Fibroblast of skin of abdomen (primary cell): ENCODE measurements around the gene CAMKV. TPM values are rescaled to one million over a fixed set of nuclear protein-coding genes. Genes with fewer than 3 reads are reported as not detected.
"Not testable (repeated sequence)": the region's sequence is repeated elsewhere in the genome, so short reads cannot be mapped to it uniquely, and the experiment has no call there.

Experiments
- DNase-seq: peaks from one replicate; pipeline ENCODE4 v3.0.0-alpha.2; 2013
- polyA plus RNA-seq, 2 experiments: library from polyadenylated mRNA; unstranded; fragments of 120-200 nt; gene quantifications; one replicate each; pipeline ENCODE4 v1.2.1, GENCODE V29; 2013; ENCODE audit not compliant: insufficient read length in 2 of 2

Gene CAMKV, protein sequence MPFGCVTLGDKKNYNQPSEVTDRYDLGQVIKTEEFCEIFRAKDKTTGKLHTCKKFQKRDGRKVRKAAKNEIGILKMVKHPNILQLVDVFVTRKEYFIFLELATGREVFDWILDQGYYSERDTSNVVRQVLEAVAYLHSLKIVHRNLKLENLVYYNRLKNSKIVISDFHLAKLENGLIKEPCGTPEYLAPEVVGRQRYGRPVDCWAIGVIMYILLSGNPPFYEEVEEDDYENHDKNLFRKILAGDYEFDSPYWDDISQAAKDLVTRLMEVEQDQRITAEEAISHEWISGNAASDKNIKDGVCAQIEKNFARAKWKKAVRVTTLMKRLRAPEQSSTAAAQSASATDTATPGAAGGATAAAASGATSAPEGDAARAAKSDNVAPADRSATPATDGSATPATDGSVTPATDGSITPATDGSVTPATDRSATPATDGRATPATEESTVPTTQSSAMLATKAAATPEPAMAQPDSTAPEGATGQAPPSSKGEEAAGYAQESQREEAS
- not detected for polyA plus RNA-seq (2013, experiment 1 of 2; ENCODE audit: insufficient read length)
- polyA plus RNA-seq (2013, experiment 2 of 2; ENCODE audit: insufficient read length): not detected

DNA sequence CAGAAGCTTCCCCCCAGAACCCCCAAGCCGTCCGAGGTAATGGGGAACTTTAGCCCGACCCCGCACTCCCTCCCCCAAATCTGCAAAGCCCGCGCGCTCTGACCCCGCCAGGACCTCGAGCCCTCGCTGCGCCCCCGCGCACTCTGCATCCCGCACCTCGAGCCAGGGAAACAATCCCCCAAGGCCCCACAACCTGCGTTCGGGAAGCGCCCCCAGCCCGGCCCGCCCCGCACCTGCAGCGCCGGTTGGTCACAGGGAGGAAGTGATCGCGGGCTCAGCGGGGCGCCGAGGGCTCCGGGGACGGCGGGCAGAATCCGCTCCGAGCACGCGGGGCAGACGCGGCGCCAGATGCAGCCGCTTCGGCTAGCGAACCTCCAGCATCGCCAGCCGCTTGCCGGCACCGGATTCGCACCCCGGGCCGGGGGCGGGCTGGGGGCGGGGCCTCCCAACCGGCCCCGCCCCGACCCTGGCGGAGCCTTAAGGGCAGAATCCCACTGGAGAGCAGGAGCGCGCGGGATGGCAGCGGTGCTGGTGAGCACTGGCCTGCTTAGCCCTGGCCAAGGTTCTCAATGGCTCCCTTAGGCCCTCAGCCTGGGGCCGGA is at the start of gene CAMKV:
TSS of gene CAMKV (minus strand) at position 382 of the 602 bp plus-strand sequence. CDS start 7,518 bp downstream, outside the sequence.
- DNase-seq: no peak

DNA sequence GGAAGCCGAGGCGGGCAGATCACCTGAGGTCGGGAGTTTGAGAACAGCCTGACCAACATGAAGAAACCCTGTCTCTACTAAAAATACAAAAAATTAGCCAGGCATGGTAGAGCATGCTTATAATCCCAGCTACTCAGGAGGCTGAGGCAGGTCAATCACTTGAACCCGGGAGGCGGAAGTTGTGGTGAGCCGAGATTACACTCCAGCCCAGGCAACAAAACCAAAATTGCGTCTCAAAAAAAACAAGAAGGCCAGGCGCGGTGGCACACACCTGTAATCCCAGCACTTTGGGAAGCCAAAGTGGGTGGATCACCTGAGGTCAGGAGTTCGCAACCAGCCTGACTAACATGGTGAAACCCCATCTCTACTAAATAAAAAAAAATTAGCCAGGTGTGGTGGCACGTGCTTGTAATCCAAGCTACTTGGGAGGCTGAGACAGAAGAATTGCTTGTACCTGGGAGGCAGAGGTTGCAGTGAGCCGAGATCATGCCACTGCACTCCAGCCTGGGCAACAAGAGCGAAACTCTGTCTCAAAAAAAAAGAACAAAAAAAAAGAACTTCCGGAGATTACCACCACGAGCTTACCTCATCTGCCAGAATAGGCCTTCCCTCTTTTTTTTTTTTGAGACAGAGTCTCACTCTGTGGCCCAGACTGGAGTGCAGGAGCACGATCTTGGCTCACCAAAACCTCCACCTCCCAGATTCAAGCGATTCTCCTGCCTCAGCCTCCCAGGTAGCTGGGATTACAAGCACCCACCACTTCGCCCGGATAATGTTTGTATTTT is 48.3 kb upstream of the CAMKV start:
- not testable (repeated sequence) for DNase-seq

DNA sequence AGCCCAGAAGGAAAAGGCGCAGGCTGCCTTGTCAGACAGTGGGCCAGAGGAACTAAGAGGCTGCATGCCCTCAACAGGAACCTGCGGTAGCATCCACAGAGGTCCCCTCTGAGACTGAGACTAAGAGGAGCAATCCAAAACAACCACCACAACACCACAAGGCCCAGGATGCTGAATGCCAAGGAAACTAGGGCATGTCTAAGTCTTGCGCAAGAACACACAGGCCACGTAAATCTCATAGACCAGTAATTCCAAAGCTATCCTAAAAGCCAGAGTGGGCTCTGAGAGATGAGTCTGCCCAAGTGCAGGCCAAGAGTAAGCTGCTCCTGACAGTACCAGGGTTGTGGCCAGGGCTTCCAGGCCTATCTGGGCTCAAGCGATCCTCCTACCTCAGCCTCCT is 47.0 kb upstream of the CAMKV start:
- peak; percentile 50 for DNase-seq

DNA sequence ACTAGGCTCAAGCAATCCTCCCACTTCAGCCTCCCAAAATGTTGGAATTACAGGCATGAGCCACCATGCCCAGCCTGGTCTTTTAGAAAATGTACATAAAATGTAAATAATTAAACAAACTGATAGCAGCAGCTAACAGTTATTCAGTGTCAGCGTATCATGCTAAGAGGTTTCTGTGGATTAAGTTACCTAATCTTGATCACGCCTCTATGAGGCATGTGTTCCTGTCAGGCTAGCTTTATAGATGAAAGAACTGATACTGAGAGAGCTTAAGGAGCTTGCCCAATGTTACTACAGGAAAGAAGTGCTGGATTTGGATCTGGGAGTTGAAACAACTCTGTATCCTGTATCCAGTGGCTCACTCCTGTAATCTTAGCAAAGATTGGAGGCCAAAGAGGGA is 45.2 kb upstream of the CAMKV start:
- DNase-seq: no peak

DNA sequence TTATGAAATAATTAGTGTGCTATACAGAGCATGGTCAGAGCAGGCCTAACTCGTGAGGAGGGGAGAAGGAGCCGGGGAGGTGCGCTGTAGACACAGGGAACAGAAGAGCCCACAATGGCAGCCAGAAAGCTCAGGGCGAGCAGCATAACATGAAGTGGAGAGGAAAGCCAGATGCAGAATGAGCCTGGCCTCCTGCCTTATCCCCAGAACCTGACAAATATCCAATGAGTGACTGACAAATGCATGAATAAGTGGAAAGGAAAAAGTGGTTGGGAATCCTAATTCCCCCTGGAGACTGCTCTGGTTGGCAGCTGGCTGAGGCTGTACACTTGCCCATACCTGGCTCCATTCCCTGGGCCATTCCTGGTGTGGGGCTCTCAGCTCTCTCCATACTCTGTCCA is 43.2 kb upstream of the CAMKV start:
- no peak for DNase-seq

DNA sequence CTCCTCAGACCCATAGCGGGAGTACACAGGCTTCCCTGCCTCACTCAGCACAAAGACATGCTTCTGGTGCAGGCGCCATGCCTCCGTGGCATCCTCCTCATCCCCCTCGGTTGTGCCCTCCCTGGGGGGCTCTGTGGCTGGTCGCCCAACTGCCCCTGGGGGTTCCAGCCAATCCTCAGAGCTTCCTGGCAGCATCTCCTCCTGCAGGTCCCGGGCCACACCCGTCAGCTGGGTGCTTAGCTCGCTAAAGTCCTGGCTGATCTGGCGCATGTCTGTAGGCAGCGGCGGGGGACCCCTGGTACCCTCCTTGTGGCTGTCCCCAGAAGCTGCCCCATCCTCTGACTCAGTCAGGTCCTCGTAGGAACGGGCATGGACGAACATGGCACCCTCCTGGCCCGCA is 41.9 kb upstream of the CAMKV start:
- DNase-seq: no peak

DNA sequence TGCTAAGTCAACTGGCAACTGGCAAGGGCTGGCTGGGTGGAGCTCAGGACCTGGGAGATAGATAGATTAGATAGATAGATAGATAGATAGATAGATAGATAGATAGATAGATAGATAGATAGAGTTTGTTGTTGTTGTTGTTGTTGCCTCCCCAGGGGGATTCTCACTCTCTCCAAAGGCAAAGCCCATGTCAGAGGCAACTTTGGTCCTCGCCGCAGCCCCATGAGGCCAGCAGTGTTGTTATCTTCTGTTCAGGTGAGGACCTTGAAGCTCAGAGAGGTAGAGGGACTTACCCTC is 41.4 kb upstream of the CAMKV start:
- no peak for DNase-seq

DNA sequence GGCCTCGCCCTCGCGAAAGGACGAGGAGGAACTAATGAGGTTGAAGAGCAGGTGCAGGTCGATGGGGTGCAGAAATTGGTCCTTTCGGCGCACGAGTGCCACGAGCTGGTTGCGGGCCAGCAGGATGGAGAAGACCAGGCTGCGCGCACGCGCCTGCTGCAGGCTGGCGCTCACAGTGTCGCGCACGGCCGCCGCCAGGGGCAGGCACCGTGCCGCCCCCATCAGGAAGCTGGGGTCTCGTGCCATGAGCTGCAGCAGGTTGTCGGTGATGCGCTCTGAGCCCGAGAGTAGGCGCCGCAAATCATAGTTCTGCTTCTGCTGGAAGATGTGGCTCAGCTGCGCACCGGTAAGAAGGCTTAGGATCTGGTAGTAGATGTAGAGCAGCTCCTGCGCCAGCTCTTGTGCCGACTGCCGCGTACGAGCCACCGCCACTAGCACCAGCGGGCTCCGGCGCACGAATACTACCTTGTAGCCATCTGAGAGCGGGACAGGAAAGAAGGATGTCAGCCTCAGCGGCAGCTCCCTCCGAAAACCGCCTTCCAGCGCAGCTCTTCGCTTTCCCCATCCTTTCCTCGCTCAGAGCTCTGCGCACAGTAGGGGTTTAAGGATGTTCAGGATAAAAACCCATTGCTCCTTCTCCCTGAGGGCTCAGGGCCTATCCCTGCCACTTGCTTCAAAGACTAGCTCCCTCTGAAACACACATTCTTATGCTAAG is 40.9 kb upstream of the CAMKV start:
- DNase-seq: no peak

DNA sequence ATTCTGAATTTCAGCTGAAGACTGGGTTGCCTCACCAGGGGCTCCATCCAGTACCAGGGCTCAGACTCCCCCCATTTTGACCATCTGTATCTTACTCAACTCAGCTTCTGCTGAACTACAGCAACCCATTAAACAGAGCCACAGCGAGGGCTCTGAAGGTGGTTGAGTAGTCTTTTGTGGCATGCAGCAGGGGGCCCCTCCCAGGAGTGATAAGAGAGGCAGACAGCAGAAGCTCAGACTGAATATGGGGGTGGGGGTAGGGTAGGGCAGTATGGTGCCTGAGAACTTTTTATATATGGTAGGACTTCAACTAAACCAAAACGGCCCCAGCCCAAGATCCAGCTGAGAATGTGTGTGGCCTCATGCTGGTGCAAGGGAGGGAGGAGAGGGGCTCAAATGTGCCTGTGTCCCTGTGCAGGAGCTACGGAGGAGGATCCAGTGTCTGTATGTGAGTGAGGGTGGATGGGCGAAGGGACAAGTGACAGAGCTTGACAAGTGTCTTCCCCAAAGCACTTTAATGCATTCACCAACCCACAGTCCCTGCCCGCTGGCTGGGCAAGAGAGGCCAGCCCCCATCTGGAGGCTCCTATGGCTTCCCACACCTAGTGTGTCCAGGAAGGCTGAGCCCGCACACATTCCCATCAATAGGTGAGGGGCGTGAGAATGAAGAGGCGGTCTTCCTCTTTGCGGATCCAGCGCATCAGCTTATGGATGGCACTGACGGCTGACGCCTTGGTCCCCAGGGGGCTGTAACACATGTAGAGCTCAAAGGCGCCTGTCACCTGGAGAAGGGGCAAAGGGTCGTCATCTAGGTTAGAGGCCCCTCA is 38.9 kb upstream of the CAMKV start:
- no peak for DNase-seq

DNA sequence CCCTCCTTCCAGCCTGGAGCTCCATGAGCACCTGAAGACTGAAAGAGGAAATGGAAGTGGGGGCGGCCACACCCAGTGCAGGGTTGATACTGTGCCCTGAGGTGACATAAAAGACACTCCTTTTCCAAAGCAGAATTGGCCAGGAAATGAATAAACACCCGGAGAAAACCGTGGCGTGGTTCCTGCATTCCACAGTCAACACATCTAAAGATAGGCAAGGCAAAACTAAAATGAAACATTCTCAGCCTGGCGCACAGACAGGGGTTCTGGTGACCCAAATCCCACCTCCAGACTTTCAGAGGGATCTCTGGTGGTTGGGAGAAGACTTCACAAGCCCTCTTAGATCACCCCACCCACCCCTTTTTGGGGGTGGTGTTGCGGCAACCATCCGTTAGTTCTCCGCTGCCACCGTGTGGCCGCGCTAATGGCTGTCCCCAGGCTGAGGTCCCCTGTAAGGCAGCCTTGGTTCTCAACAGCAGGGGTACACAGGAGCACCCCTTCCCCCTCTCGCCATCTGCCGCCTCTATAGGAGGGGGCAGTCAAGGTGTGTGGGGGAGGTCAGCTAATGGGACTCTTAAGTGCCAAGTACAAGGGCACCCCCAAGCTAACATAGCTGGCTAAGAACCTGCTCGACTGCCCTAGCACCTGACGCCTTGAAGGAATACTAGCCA is 36.5 kb upstream of the CAMKV start:
- peak; percentile 38 for DNase-seq

DNA sequence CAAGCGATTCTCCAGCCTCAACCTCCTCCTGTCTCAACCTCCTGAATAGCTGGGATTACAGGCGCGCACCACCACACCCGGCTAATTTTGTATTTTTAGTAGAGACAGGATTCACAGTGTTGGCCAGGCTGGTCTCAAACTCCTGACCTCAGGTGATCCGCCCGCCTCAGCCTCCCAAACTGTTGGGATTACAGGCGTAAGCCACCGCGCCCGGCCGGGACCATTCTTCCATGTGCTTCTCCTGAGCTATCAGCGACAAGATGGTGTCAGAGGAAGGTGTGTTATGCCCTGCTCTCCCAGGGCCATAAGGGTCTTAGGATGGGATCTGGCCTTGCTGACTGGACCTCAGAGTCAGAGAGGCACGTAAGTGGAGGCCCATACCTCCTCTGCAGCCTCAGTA is 34.7 kb upstream of the CAMKV start:
- not testable (repeated sequence) for DNase-seq

DNA sequence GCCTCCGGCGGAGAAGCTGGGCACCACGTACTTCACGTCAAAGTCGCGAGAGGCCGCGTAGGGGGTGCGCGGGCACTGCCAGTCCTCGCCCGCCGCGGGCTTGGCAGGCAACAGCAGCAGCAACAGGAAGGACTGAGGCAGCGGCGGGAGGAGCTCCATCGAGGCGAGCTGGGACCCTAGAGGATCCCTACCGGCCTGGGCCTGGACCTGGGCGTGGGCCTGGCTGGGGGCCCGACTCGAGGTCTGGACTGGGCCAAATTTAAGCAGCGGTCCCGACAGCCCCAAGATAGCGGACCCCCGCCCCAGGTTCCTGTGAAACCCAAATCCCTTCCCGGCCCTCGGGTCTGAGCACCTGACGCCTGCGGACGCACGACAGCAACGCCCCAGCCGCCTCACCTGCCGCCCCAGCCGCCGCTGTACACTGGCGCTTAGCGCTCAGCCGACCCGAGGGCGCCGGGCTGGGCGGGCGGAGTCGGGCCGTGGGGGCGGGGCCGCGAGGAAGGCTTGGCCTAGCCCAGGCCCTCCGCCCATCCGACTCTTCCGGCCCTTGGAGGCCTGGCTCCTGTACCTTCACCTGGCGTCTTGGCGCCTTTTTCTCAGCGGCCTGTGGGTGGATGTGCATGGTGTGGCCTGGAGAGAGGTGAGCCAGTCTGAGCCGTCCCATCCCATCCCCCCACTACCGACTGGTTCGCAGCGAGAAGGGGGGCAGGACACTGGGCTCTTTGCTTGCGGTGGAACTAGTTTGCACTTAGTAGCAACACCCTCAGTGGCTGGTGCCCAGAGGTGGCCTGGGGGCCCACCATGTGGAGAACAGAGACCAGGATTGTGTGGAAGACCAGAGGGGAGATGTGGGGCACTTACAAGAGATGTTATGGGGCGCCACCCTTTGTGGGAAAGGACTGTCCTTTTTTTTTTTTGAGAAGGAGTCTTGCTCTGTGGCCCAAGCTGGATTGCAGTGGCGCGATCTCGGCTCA is 34.0 kb upstream of the CAMKV start, which contains the start of gene MST1R:
TSS of gene MST1R (minus strand) at position 423 of the 974 bp plus-strand sequence. CDS start at position 159, 264 bp downstream.
- peak; percentile 12 for DNase-seq

DNA sequence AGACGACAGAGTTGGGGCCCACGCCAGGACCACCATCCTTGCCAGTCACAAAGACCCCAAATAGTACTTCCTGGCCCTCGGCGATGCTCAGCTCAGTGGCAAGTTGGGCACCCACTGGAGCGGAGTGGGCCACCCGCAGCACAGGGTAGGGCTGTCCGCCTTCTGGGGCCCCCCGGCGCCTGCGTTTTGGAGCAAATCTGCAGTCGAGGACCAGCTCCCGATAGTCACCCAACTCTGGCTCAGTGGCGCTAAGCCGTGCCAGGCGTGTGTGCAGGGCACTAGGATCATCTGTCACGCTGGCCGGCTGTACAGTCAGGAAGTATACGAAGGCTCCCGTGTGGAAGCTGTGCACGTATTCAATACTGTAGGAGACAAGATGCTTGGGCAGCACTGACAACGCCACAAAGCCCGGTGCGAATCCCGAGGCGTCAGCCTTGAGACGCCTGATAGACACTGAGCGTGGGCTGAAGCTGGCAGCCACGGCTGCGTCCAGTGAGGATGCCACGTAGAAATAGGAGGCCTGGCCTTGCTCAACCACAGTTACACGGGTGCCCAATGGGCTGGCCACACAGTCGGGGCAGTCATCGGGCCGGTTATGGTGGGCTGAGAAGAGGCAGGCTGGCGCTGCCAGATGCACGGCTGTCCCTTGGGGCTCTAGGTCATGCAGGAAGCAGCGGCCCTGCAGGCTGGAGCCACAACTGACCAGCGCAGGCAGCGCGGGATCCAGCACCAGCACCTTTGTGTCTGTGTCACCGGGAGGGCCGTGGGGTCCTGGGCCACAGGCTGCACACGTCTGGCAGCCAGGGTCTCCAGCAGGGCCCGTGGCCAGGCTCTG is 33.0 kb upstream of the CAMKV start:
- no peak for DNase-seq

DNA sequence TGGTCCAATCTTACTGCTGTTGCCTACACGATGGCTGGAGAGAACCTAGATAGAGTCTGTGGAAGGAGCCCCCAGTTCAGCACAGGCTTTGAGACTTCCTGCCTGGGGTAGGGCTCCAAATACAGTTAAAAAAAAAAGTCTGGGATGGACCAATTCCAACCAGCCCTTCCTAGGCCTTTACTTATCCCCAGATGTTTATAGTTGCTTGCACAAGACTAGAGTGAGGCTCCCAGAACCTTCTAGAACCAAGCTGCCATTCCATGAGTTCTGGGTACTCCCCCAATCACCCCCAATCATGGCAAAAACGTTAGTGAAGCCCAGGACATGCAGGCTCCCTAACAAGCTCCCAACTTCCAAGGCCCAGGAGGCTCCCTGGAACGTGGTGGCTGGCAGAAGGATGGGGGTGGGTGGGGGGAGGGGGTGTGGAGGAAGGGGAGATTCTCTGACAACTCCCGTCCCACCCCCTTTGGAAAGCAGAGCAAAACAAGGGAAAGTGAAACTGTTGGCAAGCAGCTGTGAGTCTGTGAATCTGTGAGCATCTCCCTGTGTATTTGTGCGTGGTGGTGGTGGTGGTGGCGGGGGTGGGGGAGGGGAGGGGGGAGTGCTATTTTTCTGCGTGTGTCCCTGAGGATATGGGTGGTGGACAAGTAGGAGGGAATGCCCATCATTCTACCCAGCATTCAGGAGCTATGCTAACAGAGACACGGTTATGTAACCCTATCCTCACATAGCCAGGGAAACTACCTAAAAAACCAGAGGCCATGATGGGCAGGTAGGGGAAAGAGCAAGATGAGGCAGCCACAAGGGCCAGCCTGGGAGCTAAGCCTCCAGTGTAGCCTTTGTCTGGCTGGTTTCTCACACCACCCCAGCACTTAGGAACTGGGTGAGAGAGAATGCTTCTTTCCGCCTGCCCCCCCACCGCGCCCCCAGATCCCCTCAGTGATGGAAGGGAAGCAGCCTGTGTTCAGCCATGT is 31.9 kb upstream of the CAMKV start:
- DNase-seq: no peak

DNA sequence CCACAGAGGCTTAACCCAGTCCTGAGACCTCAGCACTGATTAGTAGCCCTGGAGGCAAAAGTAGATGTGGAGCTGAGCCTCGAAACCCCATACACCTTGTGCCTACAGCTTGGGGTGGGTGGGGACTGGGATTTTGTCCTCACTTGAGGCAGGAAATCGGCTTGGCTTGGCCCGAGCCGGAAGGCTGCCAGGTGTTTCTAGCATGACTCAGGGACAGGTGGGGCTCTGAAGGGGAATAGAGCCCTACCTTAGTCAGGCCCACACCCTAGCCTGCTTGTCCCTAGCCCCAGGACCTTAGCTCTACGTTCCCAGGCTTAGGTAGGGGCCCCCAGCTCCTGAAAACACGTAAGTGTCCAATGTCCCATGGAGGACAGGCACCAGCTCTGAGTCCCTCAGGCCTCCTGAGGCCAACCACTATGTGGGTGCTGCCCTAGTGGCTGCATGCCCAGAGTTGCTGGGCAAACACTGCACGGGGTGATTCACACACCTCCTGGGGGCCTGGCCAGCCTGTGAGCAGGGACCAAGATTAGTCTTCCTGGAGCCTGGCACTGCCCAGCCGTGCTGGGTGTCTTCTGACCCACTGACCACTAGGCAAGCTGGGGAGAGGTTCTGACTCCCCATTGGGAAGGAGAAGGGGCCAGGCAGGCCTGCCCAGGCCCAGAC is 30.9 kb upstream of the CAMKV start:
- no peak for DNase-seq

DNA sequence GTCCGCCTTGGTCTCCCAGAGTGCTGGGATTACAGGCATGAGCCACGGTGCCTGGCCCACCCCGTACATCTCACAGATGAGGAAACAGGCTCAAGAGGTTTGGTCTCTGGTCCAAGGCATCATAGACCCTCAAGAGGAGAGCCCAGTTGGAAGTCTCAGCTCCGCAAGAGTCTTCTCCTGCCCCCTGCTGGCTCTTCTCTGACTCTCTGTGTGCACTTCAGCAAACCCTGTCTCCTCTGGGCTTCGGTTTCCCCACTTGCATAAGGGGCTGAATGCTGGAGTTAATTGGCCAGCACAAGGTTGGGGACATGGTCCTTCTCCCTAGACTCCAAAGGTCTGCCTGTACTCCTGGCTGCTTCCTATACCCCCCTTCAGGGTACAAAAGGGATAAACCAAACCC is 30.1 kb upstream of the CAMKV start:
- DNase-seq: no peak

DNA sequence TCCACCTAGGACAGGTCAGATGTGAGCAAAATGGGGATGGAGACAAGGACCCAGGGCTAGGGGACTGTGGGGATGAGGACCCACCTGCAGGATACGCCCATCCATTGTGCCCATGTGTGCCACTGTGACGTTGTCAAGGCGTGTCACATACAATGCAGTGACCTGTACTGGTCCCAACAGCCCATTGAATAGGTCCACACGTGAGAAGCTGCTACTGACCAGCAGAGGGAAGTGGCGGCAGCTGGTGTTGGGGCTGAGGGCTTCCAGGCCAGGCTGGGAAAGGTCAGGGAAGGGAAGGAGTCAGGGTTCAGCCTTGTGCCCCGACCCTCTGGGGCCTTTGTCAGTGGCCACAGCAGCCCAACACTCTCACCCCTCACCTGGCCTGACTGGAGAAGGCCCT is 29.3 kb upstream of the CAMKV start:
- no peak for DNase-seq
